HG02870 (cell line): ENCODE measurements around the gene PKP1.

Source experiments
- ATAC-seq: cut with Tn5 transposase; IDR thresholded peaks from one replicate; pipeline ENCODE4 v1.9.1; 2021; ENCODE audit warnings: mild to moderate bottlenecking, moderate library complexity; ENCODE audit not compliant: unreplicated experiment

PKP1 gene

GRCh38 chr1:201346987-201347386, 63.7 kb downstream of the PKP1 start:
- no peak for ATAC-seq

GRCh38 chr1:201347498-201348210, 64.3 kb downstream of the PKP1 start:
- no peak for ATAC-seq

- no peak for ATAC-seq
Observed at GRCh38 chr1:201348211-201348566, 64.9 kb downstream of the PKP1 start.

DNA sequence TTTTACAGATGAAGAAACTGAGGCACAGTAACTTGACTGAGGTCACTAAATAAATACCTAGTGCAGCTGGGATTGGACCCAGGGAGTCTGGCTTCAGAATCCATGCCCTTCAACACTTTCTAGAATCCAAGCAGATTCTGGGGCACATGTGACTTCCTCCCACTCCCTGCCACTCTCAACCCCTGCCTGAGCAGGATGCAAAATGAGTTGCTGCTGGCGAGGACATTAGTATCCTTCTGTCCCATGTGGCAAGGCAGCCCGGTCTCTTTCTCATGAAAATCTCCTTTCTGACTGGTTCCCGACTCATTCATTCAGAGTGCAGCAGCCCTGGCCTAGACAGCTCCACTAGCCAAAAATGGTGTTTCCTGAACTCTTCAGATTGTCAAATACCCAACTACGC, 65.8 kb downstream of the PKP1 start:
- ATAC-seq, result no peak

- ATAC-seq, result no peak
Observed at GRCh38 chr1:201350361-201350725, 67.0 kb downstream of the PKP1 start.

DNA sequence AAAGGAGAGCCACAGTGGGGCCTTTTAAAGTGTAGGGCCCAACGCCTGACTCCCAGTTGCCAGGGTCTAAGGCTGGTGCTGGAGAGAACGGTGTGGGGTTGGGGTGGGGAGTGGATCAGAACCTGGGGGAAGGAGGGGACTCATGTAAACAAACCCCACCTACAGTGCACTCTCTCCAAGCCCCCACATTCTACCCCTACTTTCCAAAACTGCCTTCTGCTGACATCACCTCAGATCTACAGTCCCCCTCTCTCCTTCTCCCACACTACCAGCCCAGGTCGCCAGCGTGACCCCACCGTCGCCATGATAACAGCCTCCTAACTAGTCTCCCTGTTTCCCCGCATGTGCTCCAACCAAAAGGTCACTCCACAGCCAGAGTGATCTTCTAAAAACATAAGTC, 67.6 kb downstream of the PKP1 start:
- ATAC-seq, result no peak

GRCh38 chr1:201351617-201352016, 68.3 kb downstream of the PKP1 start:
- ATAC-seq, result no peak

DNA sequence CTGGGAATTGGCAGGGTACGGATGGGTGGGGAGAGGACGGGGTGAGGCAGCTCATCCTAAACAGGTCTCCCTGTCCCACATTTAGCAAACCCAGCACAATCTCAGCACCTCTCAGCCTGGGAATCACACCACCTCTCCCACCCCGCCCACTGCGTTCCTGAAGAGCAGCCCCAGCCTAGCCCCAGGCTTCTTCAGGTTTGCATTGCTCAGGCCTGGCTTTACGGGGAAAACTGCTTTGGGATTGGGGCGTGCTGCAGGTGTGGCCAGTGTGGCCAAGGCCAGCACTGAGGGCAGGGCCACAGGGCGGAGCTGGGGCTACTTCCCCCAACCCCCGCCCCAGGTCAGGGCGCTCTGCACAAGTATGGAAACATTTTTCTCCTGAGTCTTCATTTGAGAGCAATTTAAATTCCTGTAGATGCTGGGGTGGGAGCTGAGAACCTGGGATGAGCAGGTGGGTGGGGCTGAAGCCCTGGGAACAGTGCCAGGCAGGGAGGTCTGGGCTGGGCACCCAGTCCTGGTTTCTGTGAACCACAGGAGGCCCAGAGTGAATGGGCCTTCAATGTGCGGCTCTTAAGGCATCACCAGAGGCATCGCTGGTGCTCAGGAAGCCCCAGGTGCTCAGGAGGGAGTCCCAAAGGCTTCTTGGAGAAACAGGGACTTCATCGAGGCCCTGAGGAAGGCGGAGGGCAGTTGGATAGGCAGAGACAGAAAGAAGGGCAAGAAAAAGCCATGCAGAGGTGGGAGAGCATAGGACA, 70.1 kb downstream of the PKP1 start:
- ATAC-seq, result no peak

DNA sequence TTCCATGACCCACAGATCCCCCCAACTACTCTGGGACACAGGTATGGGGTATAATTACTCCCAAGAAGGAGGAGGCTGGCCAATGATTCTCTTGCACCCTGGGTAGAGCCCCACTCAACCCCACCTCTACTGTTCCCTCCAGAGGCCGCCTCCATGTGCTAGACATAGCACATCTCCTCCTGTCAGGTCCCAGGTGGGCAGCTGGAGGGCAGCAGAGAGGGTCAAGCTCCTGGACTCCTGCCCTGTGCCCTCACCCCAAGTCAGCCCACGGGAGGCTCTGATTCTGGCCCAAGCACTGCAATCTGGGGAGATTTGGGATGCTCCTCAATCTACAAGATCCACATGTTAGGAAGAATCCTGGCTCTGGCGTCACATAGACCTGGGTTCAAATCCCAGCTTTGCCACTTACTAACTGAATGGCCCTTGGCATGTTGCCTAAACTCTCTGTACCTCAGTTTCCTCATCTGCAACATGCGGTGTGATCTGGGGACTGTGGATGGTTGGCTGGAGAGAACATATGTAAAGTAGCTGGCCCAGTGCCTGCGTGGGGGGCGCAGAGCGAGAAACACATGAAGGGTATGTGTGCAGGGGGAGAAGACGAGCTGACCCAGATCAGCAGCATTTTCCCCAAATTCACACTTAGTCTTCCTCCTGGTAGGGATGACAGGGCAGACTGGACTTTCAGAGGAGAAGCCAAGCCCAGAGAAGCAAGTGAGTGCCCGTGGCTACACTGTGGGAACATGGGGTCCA, 71.0 kb downstream of the PKP1 start:
- no peak for ATAC-seq

DNA sequence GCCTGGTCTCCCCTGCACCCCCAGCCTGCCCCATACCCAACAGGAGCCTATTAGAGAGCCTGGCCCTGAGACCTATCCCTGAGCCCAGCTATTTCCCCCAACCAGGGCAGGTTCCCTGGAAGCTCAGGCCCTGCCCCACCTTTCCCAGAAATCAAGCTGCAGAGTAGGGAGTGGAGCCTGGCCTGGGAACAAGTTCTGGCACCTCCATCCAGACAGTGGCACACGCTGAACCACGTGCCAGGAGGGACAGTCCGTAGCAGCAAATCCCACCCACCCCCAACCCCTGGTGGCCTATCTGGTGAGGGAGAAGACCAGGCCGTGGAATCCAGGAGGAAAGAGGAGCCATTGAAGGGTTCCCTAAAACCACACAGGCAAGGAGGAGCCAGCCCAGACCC, 71.6 kb downstream of the PKP1 start:
- no peak for ATAC-seq

DNA sequence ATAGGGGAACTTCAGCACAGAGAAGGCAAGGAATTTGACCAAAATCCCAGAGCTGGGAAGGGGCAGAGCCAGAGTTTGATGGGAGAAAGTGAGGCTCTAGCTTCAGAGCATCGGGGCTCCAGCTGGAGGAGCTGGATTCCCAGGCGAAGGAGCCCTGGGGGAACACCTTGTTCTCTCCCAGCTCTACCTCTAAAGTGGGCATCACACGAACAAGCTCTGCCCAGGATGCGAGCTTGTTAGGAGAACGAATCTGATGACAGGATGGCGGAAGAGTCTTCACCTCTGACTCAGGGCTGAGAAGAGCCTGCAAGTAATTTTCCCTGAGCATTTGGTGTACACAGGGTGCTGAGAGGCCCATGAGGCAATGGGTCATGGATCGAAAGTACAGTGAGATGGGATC, 72.2 kb downstream of the PKP1 start:
- no peak for ATAC-seq

DNA sequence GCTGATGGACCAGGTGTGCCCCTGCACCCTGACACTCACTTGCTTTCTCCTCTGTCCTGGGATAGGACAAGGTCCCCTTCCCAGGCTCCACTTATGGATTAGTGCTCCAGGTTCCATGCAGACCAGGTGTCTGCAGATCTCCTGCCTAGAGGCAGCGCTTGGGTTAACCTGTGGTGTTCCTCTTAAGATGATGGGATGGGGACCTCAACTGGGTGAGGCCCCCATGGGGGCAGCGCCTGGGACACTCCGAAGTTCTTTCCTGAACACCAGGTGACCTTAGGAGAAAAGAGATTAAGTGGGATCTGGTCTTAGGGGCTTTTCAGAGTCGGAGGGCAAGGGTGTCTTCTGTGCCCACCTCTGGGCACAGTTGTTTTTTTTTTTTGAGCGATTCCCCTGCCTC, 72.9 kb downstream of the PKP1 start:
- no peak for ATAC-seq

DNA sequence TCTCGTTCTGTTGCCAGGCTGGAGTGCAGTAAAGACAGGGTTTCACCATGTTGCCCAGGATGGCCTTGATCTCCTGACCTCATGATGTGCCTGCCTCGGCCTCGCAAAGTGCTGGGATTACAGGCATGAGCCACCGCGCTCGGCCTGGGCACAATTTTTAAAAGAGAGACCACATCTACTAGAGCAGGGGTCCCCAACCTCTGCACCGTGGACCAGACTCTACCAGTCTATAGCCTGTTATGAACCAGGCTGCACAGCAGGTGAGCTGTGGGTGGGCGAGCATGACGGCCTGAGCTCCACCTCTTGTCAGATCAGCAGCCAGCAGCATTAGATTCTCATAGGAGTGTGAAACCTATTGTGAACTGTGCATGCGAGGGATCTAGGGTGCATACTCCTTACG, 73.4 kb downstream of the PKP1 start:
- no peak for ATAC-seq

GRCh38 chr1:201357211-201357610, 73.9 kb downstream of the PKP1 start:
- ATAC-seq, result no peak

DNA sequence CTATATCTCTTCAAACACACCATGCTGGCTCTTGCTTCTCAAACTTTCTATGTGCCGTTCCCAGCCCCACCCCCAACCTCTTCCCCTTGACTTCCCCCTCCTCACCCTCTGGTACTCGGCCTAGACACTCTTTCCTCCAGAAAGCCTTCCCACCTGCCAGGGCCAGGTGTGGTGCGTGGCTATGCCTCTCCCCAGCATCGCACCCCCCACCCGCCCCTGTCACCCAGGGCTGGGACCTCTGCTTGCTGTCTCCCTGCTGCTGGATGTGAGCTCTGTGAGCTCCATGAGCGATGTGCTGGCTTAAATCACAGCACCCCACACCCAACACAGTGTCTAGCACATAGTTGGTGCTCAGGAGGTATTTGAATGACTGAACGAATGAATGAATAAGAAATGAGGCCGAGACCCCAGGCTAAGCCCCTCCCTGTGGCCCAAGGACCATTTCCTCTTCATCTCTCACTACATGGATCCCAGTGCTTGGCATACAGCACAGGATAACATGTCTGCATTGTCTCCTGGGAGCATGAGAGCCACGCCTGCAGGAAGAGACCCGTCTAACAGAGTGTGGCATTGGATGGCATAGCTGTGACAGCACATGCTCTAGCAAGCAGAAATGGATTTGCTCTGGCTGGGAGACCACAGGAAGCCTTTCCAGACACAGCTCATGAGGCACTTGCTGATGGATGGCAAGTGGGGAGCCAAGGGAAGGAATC, 74.5 kb downstream of the PKP1 start:
- no peak for ATAC-seq

GRCh38 chr1:201358596-201358995, 75.3 kb downstream of the PKP1 start:
- ATAC-seq, result no peak

- no peak for ATAC-seq
Observed at GRCh38 chr1:201359031-201359872, 75.9 kb downstream of the PKP1 start.

DNA sequence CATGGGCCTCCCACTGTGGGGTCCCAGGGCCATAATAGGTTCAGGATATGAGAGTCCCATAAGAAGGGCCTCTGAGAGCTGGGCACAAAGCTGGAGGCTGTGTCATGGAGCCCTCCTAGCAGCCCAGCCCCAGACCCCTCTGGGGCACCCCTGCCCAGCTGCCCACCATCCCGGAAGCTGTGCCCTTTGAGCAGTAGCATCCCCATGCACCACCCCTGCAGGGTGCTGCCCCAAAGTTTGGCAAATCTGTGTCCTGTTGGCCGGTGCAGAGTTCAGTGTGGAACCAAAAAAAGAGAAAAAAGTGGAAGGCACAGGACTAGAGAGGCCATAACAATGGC, 76.5 kb downstream of the PKP1 start:
- no peak for ATAC-seq

GRCh38 chr1:201360486-201360885, 77.2 kb downstream of the PKP1 start:
- no peak for ATAC-seq

- ATAC-seq, result no peak
Observed at GRCh38 chr1:201360901-201361651, 77.8 kb downstream of the PKP1 start.
